ENCODE measurements around the gene ITM2B.

- TF ChIP-seq, protein P1, sequence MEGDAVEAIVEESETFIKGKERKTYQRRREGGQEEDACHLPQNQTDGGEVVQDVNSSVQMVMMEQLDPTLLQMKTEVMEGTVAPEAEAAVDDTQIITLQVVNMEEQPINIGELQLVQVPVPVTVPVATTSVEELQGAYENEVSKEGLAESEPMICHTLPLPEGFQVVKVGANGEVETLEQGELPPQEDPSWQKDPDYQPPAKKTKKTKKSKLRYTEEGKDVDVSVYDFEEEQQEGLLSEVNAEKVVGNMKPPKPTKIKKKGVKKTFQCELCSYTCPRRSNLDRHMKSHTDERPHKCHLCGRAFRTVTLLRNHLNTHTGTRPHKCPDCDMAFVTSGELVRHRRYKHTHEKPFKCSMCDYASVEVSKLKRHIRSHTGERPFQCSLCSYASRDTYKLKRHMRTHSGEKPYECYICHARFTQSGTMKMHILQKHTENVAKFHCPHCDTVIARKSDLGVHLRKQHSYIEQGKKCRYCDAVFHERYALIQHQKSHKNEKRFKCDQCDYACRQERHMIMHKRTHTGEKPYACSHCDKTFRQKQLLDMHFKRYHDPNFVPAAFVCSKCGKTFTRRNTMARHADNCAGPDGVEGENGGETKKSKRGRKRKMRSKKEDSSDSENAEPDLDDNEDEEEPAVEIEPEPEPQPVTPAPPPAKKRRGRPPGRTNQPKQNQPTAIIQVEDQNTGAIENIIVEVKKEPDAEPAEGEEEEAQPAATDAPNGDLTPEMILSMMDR (IDR thresholded peaks at IDR 0.05): no peak
- no peak for TF ChIP-seq POLR2A (IDR thresholded peaks at IDR 0.05)
- no peak for TF ChIP-seq POLR2AphosphoS5 (IDR thresholded peaks at IDR 0.05)
- TF ChIP-seq EP300 (IDR thresholded peaks at IDR 0.05; ENCODE audit: low read depth): no peak
These were observed 13.1 kb downstream of the ITM2B start for GRCh38 chr13:48246102-48246501.

Data from transverse colon (tissue), 4 donors.